H9 (cell line): ENCODE measurements around the gene OXA1L. TPM values are rescaled to one million over a fixed set of nuclear protein-coding genes. Genes with fewer than 3 reads are reported as not detected.

ENCODE experiments used
- DNase-seq: peaks from one replicate; pipeline ENCODE4 v3.0.0-alpha.2; 2017
- H2AFZ ChIP-seq: one replicate; pipeline ENCODE4 v1.6.1; 2013; ENCODE audit warnings: mild to moderate bottlenecking, low read length, control low read depth, moderate library complexity
- H2AK5ac ChIP-seq: 2 replicates; pipeline ENCODE4 v1.6.1; 2013; ENCODE audit warnings: low read length, control low read depth, mixed read lengths; ENCODE audit not compliant: insufficient read length
- H2BK120ac ChIP-seq: one replicate; pipeline ENCODE4 v1.6.1; 2013; ENCODE audit warnings: low read depth, mild to moderate bottlenecking, low read length, control low read depth, inconsistent platforms; ENCODE audit not compliant: poor library complexity, severe bottlenecking
- H2BK12ac ChIP-seq: 2 replicates; pipeline ENCODE4 v1.6.1; 2013; ENCODE audit warnings: low read length, control low read depth, mixed read lengths, low read depth; ENCODE audit not compliant: insufficient read length
- H2BK15ac ChIP-seq: 2 replicates; pipeline ENCODE4 v1.6.1; 2013; ENCODE audit warnings: low read depth, low read length, control low read depth
- H2BK20ac ChIP-seq: one replicate; pipeline ENCODE4 v1.6.1; 2013; ENCODE audit warnings: low read depth, mild to moderate bottlenecking, low read length, control low read depth, inconsistent platforms; ENCODE audit not compliant: poor library complexity, severe bottlenecking
- H2BK5ac ChIP-seq: 2 replicates; pipeline ENCODE4 v1.6.1; 2013; ENCODE audit warnings: low read length, control low read depth, mixed read lengths; ENCODE audit not compliant: insufficient read length
- H3K14ac ChIP-seq: 2 replicates; pipeline ENCODE4 v1.6.1; 2013; ENCODE audit warnings: low read length, control low read depth; ENCODE audit not compliant: insufficient read depth
- H3K18ac ChIP-seq: 2 replicates; pipeline ENCODE4 v1.6.1; 2013; ENCODE audit warnings: low read depth, mild to moderate bottlenecking, mixed read lengths, low read length, control low read depth; ENCODE audit not compliant: insufficient read length
- H3K23ac ChIP-seq: 2 replicates; pipeline ENCODE4 v1.6.1; 2013; ENCODE audit warnings: low read length, control low read depth, mixed read lengths, low read depth; ENCODE audit not compliant: insufficient read length
- H3K23me2 ChIP-seq: 2 replicates; pipeline ENCODE4 v1.6.1; 2013; ENCODE audit warnings: low read depth, mild to moderate bottlenecking, mixed read lengths, low read length, control low read depth; ENCODE audit not compliant: insufficient read length, poor library complexity, severe bottlenecking
- H3K27ac ChIP-seq: 2 replicates; pipeline ENCODE4 v1.5.1; 2013; ENCODE audit warnings: low read length, control low read depth, mixed read lengths, low read depth; ENCODE audit not compliant: insufficient read length
- H3K27me3 ChIP-seq: 2 replicates; pipeline ENCODE4 v1.6.1; 2013; ENCODE audit warnings: low read length, control low read depth, inconsistent platforms; ENCODE audit not compliant: insufficient read depth
- H3K4ac ChIP-seq: 2 replicates; pipeline ENCODE4 v1.6.1; 2013; ENCODE audit warnings: low read depth, mild to moderate bottlenecking, control low read depth, inconsistent platforms, low read length, moderate library complexity
- H3K4me1 ChIP-seq: 2 replicates; pipeline ENCODE4 v1.6.1; 2013; ENCODE audit warnings: low read length, control low read depth, inconsistent platforms; ENCODE audit not compliant: insufficient read depth
- H3K4me2 ChIP-seq: 2 replicates; pipeline ENCODE4 v1.6.1; 2013; ENCODE audit warnings: low read length, control low read depth, mixed read lengths; ENCODE audit not compliant: insufficient read length, insufficient read depth
- H3K56ac ChIP-seq: 2 replicates; pipeline ENCODE4 v1.6.1; 2013; ENCODE audit warnings: low read depth, mild to moderate bottlenecking, mixed read lengths, low read length, control low read depth; ENCODE audit not compliant: insufficient read length
- H3K79me1 ChIP-seq: 2 replicates; pipeline ENCODE4 v1.6.1; 2013; ENCODE audit warnings: low read depth, mild to moderate bottlenecking, moderate library complexity, low read length, control low read depth, inconsistent platforms; ENCODE audit not compliant: insufficient read depth, poor library complexity, severe bottlenecking
- H3K79me2 ChIP-seq: 2 replicates; pipeline ENCODE4 v1.6.1; 2013; ENCODE audit warnings: low read length, control low read depth, inconsistent platforms; ENCODE audit not compliant: insufficient read depth
- H3K9ac ChIP-seq: 2 replicates; pipeline ENCODE4 v1.6.1; 2013; ENCODE audit warnings: low read length, control low read depth, mixed read lengths; ENCODE audit not compliant: insufficient read length; ENCODE audit errors: extremely low read depth
- H3K9me3 ChIP-seq: one replicate; pipeline ENCODE4 v1.6.1; 2013; ENCODE audit warnings: low read depth, low read length, inconsistent platforms; ENCODE audit not compliant: control insufficient read depth
- H3T11ph ChIP-seq: one replicate; pipeline ENCODE4 v1.6.1; 2013; ENCODE audit warnings: mild to moderate bottlenecking, low read length, control low read depth, inconsistent platforms
- H4K20me1 ChIP-seq: one replicate; pipeline ENCODE4 v1.6.1; 2013; ENCODE audit not compliant: control insufficient read depth, insufficient read length, insufficient read depth
- H4K5ac ChIP-seq: 2 replicates; pipeline ENCODE4 v1.6.1; 2013; ENCODE audit warnings: low read depth, mild to moderate bottlenecking, mixed read lengths, low read length, control low read depth; ENCODE audit not compliant: insufficient read length
- H4K8ac ChIP-seq: replicated peaks from 2 replicates; pipeline ENCODE4 v1.6.1; 2013; ENCODE audit warnings: low read length, control low read depth, mixed read lengths, low read depth; ENCODE audit not compliant: insufficient read length
- H4K91ac ChIP-seq: 2 replicates; pipeline ENCODE4 v1.6.1; 2013; ENCODE audit warnings: low read depth, mild to moderate bottlenecking, moderate library complexity, mixed read lengths, low read length, control low read depth; ENCODE audit not compliant: insufficient read length
- H3K27ac Mint-ChIP-seq, 3 experiments: 2 replicates in 2 of 3; 3 replicates in 1 of 3; pipeline ENCODE4 v1.8.0; 2020 to 2021; ENCODE audit warnings: mixed read lengths in 3 of 3, mild to moderate bottlenecking in 1 of 3, moderate library complexity in 1 of 3
- H3K27me3 Mint-ChIP-seq: 2 replicates; pipeline ENCODE4 v1.8.0; 2021; ENCODE audit warnings: low read depth, mild to moderate bottlenecking, moderate library complexity, mixed read lengths
- H3K36me3 Mint-ChIP-seq, 3 experiments: 2 replicates in 2 of 3; 3 replicates in 1 of 3; pipeline ENCODE4 v1.8.0; 2020 to 2021; ENCODE audit warnings: low read depth in 3 of 3, mixed read lengths in 3 of 3; ENCODE audit not compliant: insufficient read depth in 1 of 3
- H3K4me1 Mint-ChIP-seq, 2 experiments: 2 replicates each; pipeline ENCODE4 v1.8.0; 2020; ENCODE audit warnings: mixed read lengths in 2 of 2
- H3K4me3 Mint-ChIP-seq, 2 experiments: 2 replicates in 1 of 2; 3 replicates in 1 of 2; pipeline ENCODE4 v1.8.0; 2020 to 2021; ENCODE audit warnings: mild to moderate bottlenecking in 2 of 2, mixed read lengths in 2 of 2, moderate library complexity in 1 of 2
- H3K9me3 Mint-ChIP-seq, 2 experiments: 2 replicates in 1 of 2; 3 replicates in 1 of 2; pipeline ENCODE4 v1.8.0; 2020; ENCODE audit warnings: mild to moderate bottlenecking in 2 of 2, mixed read lengths in 2 of 2, moderate library complexity in 1 of 2
- WGBS: extraction: QIAGEN DNeasy Blood & Tissue Kit; methylation state at CpG from one replicate; pipeline ENCODE4 v1.1.7; 2013; ENCODE audit warnings: missing lambda C conversion rate, low lambda C conversion rate, mixed read lengths; ENCODE audit not compliant: insufficient read length; ENCODE audit errors: extremely low coverage; 5-methylcytosine and 5-hydroxymethylcytosine counted together
- total RNA-seq: library from RNA; stranded (reverse); gene quantifications from 2 replicates; pipeline ENCODE4 v1.2.1, GENCODE V29; 2021
- TF ChIP-seq, protein P1 (sequence below): fragments of 200-600 bp; sonication (generic); conservative IDR thresholded peaks from 3 replicates; pipeline ENCODE4 v1.8.0; 2021; ENCODE audit warnings: antibody characterized with exemption, mild to moderate bottlenecking

The OXA1L gene
- total RNA-seq, 1 experiment from 2014 or later = 128 TPM

DNA sequence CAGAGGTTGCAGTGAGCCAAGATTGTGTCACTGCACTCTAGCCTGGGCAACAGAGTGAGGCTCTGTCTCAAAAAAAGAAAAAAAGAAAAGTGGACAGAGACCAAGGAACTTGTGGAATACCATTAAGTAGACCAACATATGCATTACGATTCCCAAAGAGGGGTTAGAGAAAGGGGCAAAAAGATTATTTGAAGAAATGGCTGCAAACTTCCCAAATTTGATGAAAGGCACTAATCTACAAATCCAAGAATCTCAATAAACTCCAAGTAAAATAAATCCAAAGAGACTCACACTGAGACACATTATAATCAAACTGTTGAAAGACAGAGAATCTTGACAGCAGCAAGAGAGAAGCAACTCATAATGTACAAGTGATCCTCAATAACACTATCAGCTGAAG is 4.8 kb upstream of the OXA1L start:
- Histone ChIP-seq H2BK5ac (no peak overlapping the region), H3T11ph (no peak overlapping the region), H3K23ac (no peak overlapping the region), H4K8ac (no peak overlapping the region), H4K20me1 (no peaks in the 10 kb centered on the region), H2BK12ac (no peak overlapping the region), H3K4ac (no peak overlapping the region), H3K23me2 (peaks cover 4% of the 10 kb centered on the region), H2AK5ac (no peak overlapping the region), H3K79me1 (no peaks in the 10 kb centered on the region), H3K9me3 (no peaks in the 10 kb centered on the region), H2BK15ac (no peak overlapping the region), H3K56ac (no peak overlapping the region), H2AFZ (no peak overlapping the region), H3K4me2 (no peak overlapping the region), H3K27ac (no peak overlapping the region), H3K4me1 (no peaks in the 10 kb centered on the region), H3K79me2 (no peaks in the 10 kb centered on the region), H3K9ac (no peak overlapping the region), H4K91ac (no peak overlapping the region), H2BK120ac (no peak overlapping the region), H3K14ac (no peak overlapping the region), H4K5ac (no peak overlapping the region), H3K18ac (no peak overlapping the region), H2BK20ac (no peak overlapping the region), H3K27me3 (no peaks in the 10 kb centered on the region)
- Mint-ChIP-seq H3K27me3 (peaks cover 5% of the 10 kb centered on the region), H3K27ac (no peak overlapping the region), H3K36me3 (peaks cover 6 to 28% (median 18%) of the 10 kb centered on the region in 3 experiments; a peak in 6 of 7 replicates), H3K4me1 (peaks cover 3 to 10% of the 10 kb centered on the region in 2 experiments; a peak in 3 of 4 replicates), H3K9me3 (peaks cover 16 to 20% of the 10 kb centered on the region in 2 experiments), H3K4me3 (no peak overlapping the region)
- TF ChIP-seq, protein P1, sequence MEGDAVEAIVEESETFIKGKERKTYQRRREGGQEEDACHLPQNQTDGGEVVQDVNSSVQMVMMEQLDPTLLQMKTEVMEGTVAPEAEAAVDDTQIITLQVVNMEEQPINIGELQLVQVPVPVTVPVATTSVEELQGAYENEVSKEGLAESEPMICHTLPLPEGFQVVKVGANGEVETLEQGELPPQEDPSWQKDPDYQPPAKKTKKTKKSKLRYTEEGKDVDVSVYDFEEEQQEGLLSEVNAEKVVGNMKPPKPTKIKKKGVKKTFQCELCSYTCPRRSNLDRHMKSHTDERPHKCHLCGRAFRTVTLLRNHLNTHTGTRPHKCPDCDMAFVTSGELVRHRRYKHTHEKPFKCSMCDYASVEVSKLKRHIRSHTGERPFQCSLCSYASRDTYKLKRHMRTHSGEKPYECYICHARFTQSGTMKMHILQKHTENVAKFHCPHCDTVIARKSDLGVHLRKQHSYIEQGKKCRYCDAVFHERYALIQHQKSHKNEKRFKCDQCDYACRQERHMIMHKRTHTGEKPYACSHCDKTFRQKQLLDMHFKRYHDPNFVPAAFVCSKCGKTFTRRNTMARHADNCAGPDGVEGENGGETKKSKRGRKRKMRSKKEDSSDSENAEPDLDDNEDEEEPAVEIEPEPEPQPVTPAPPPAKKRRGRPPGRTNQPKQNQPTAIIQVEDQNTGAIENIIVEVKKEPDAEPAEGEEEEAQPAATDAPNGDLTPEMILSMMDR = no peak
- no CpG with 5 or more reads among the region's 1 CpG for WGBS
- no peak for DNase-seq
